Vagina (tissue), 2 donors: ENCODE measurements around the gene CCDC92B. TPM values are rescaled to one million over a fixed set of nuclear protein-coding genes. Genes with fewer than 3 reads are reported as not detected.
A peak's percentile ranks its signal among the peaks of the same experiment; 100 is the strongest.

ENCODE experiments used
- DNase-seq, 2 donors: peaks; one replicate each; pipeline ENCODE4 v3.0.0-alpha.2; 2017; ENCODE audit errors: extremely low spot score in 2 of 2
- H3K27ac ChIP-seq: fragments of 200-600 bp; sonication (generic); one replicate; pipeline ENCODE4 v1.5.1; 2019
- H3K27me3 ChIP-seq: fragments of 200-600 bp; sonication (generic); one replicate; pipeline ENCODE4 v1.5.1; 2019
- H3K36me3 ChIP-seq, 2 donors: fragments of 200-600 bp; sonication (generic); one replicate each; pipeline ENCODE4 v1.5.1; 2017 to 2019
- H3K4me1 ChIP-seq: fragments of 200-600 bp; sonication (generic); one replicate; pipeline ENCODE4 v1.5.1; 2019
- H3K4me3 ChIP-seq, 2 donors: fragments of 200-600 bp; sonication (generic); 1 replicate in 1 of 2; 2 replicates in 1 of 2; pipeline ENCODE4 v1.5.1; 2016 to 2019
- H3K9me3 ChIP-seq: fragments of 200-600 bp; sonication (generic); one replicate; pipeline ENCODE4 v1.5.1; 2019
- POLR2A ChIP-seq, 2 donors: fragments of 450-650 bp; IDR thresholded peaks; one replicate each; pipeline ENCODE4 v1.6.1; 2017; ENCODE audit warnings: antibody characterized with exemption in 2 of 2, mild to moderate bottlenecking in 2 of 2, moderate library complexity in 2 of 2
- POLR2AphosphoS5 ChIP-seq, 2 donors: sonication (generic); formaldehyde crosslinking; IDR thresholded peaks; one replicate each; pipeline ENCODE4 v1.9.0; 2017; ENCODE audit warnings: antibody characterized with exemption in 2 of 2, mild to moderate bottlenecking in 2 of 2, low read depth in 1 of 2; ENCODE audit not compliant: insufficient read depth in 1 of 2
- intact Hi-C: fragments of 100-400 bp; cut with DNase I; formaldehyde crosslinking; loops from one replicate; pipeline ENCODE4 v1.15.1; 2023
- total RNA-seq: library from RNA; depleted of rRNA; stranded (reverse); fragments of >200 nt; gene quantifications from one replicate; pipeline ENCODE4 v1.2.3, GENCODE V29; 2016
- TF ChIP-seq, protein P1 (sequence below), 3 experiments: fragments of 450-650 bp in 2 of 3; fragments of 200-600 bp in 1 of 3; sonication (generic) in 1 of 3; IDR thresholded peaks; one replicate each; pipeline ENCODE4 v1.5.1; 2017 to 2019; ENCODE audit warnings: antibody characterized with exemption in 3 of 3, mild to moderate bottlenecking in 2 of 3, moderate library complexity in 2 of 3

CCDC92B gene
- total RNA-seq, 1 donor from 2014 or later, result 0.25 TPM

GRCh38 chr17:2731807-2732206 is 17.6 kb downstream of the CCDC92B start:
- H3K27me3 ChIP-seq, result no peaks in the 10 kb centered on the region
- H3K4me3 ChIP-seq, result no peak overlapping the region
- intact Hi-C loops, result no loop called here
- H3K36me3 ChIP-seq, result no peaks in the 10 kb centered on the region
- no peak for TF ChIP-seq POLR2AphosphoS5 (IDR thresholded peaks at IDR 0.05; ENCODE audit: insufficient read depth in 1 of 2, low read depth in 1 of 2)
- no peak for TF ChIP-seq POLR2A (IDR thresholded peaks at IDR 0.05)
- H3K4me1 ChIP-seq, result no peaks in the 10 kb centered on the region
- no peak for DNase-seq
- H3K9me3 ChIP-seq, result no peaks in the 10 kb centered on the region
- H3K27ac ChIP-seq, result no peak overlapping the region

- TF ChIP-seq POLR2A (IDR thresholded peaks at IDR 0.05) (no peak), POLR2AphosphoS5 (IDR thresholded peaks at IDR 0.05; ENCODE audit: insufficient read depth in 1 of 2, low read depth in 1 of 2) (no peak)
- TF ChIP-seq, protein P1, sequence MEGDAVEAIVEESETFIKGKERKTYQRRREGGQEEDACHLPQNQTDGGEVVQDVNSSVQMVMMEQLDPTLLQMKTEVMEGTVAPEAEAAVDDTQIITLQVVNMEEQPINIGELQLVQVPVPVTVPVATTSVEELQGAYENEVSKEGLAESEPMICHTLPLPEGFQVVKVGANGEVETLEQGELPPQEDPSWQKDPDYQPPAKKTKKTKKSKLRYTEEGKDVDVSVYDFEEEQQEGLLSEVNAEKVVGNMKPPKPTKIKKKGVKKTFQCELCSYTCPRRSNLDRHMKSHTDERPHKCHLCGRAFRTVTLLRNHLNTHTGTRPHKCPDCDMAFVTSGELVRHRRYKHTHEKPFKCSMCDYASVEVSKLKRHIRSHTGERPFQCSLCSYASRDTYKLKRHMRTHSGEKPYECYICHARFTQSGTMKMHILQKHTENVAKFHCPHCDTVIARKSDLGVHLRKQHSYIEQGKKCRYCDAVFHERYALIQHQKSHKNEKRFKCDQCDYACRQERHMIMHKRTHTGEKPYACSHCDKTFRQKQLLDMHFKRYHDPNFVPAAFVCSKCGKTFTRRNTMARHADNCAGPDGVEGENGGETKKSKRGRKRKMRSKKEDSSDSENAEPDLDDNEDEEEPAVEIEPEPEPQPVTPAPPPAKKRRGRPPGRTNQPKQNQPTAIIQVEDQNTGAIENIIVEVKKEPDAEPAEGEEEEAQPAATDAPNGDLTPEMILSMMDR (IDR thresholded peaks at IDR 0.05), result no peak
- H3K27me3 ChIP-seq, result no peaks in the 10 kb centered on the region
These were observed 18.6 kb downstream of the CCDC92B start for GRCh38 chr17:2730764-2731353.

DNA sequence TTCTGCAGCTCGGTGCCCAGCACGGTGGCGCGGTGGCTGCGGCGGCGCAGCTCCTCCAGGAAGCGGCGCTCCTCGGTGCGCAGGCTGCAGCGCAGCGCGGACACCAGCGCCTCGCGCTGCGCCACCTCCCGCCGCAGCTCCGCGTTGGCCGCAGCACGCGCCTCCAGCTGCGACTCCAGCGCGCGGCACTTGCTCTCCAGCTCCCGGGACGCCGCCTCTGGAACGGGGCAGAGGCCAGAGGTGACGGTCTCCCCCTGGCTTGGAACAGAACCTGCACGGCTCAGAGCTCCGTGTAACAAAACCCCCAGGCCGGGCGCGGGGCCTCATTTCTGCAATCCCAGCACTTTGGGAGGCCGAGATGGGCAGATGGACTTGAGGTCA is 24.7 kb downstream of the CCDC92B start:
- Histone ChIP-seq H3K27ac (no peak overlapping the region), H3K4me3 (peak overlapping the region; percentile 43 to 55)
- intact Hi-C loops, result no loop called here

More at GRCh38 chr17:2730764-2731353, 18.6 kb downstream of the CCDC92B start:
- H3K4me1 ChIP-seq, result no peaks in the 10 kb centered on the region
- intact Hi-C loops, result no loop called here
- H3K36me3 ChIP-seq, result no peaks in the 10 kb centered on the region
- DNase-seq, result no peak
- H3K27ac ChIP-seq, result no peak overlapping the region
- H3K9me3 ChIP-seq, result no peaks in the 10 kb centered on the region
- H3K4me3 ChIP-seq, result no peak overlapping the region

DNA sequence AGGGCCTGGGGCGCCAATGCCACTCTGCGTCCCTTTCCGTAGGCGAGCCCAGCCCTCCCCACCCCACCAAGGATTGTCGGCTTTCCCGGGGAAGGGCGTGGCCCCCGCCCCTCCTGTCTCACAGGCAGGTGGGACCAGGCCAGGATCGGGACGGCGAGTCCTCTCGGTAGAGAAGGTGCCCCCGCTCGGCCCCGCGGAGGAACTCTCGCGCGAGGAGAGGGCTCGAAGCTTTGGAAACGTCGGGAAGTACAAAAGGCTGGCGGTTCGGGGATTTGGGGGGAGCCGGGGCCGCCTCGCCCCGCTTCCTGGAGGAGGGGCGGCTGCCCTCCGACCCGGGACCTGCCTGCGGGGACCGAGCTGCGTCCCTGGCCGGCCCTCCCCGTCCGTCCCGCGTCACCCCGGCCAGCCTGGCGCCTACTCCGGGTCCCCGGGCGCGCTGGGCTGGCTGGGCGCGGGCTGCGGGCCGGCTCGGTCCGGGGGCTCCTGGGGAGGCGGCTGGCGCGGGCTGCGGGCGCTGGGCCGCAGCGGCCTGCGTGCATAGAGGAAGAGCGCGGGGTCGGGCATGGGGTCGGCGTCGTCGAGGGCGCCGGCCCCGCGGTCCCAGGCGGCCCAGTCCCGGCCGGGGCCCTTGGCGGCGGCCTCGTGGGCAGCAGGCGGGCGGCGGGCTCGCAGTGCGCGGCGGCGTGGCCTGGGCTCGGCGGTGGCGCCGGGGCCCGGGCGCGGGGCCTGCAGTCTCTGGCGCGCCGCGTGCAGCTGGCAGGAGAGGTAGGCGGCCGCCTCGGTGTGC is 25.3 kb downstream of the CCDC92B start:
- intact Hi-C loops, result no loop called here
- Histone ChIP-seq H3K36me3 (no peaks in the 10 kb centered on the region), H3K4me1 (peaks cover 6% of the 10 kb centered on the region), H3K27me3 (no peaks in the 10 kb centered on the region), H3K4me3 (peak overlapping the region; percentile 43 to 55), H3K9me3 (no peaks in the 10 kb centered on the region), H3K27ac (peak overlapping the region; percentile 46)
- TF ChIP-seq POLR2AphosphoS5 (IDR thresholded peaks at IDR 0.05; ENCODE audit: insufficient read depth in 1 of 2, low read depth in 1 of 2) (no peak), POLR2A (IDR thresholded peaks at IDR 0.05) (no peak)
- no peak for DNase-seq

More for the DNA sequence above, 24.7 kb downstream of the CCDC92B start:
- DNase-seq, result no peak
- TF ChIP-seq POLR2AphosphoS5 (IDR thresholded peaks at IDR 0.05; ENCODE audit: insufficient read depth in 1 of 2, low read depth in 1 of 2) (no peak), POLR2A (IDR thresholded peaks at IDR 0.05) (no peak)
- TF ChIP-seq, protein P1 (IDR thresholded peaks at IDR 0.05), result no peak
- H3K9me3 ChIP-seq, result no peaks in the 10 kb centered on the region
- H3K4me1 ChIP-seq, result peaks cover 6% of the 10 kb centered on the region
- no peaks in the 10 kb centered on the region for H3K36me3 ChIP-seq
- no peaks in the 10 kb centered on the region for H3K27me3 ChIP-seq

DNA sequence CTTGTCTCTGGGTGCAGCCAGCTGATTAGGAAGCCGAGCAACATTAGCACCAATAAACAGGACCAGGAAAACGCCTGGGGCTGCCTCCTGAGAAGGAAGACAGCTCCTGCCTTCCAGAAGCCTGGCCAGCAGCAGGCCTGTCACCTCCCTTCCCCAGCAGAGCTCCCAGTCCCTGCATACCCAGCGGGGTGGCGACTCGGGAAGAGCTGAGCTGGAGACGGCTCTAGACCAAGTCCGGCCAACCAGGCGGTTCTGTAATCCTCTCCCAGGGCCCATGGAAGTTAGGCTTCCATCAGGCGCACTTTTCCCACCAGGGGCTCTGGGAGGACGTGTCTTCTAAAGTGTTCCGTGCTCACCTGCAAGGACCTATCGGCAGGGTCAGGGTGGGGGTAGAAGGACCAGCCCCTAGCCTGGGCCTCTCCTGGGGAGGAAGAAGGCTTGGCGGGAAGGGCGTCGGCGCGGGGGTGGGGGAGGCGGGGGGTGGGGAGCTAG is 25.9 kb downstream of the CCDC92B start:
- Histone ChIP-seq H3K4me1 (peaks cover 6% of the 10 kb centered on the region), H3K27me3 (no peaks in the 10 kb centered on the region), H3K4me3 (peak overlapping the region; percentile 43 to 55), H3K27ac (peak overlapping the region; percentile 46), H3K9me3 (no peaks in the 10 kb centered on the region), H3K36me3 (no peaks in the 10 kb centered on the region)
- intact Hi-C loops, result no loop called here
- DNase-seq, result no peak
- TF ChIP-seq, protein P1 (IDR thresholded peaks at IDR 0.05), result no peak
- TF ChIP-seq POLR2A (IDR thresholded peaks at IDR 0.05) (no peak), POLR2AphosphoS5 (IDR thresholded peaks at IDR 0.05; ENCODE audit: insufficient read depth in 1 of 2, low read depth in 1 of 2) (no peak)
